Caco-2 (cell line): Measurements from ENCODE around the gene NRCAM. TPM values are rescaled to one million over a fixed set of nuclear protein-coding genes. Genes with fewer than 3 reads are reported as not detected.

Source experiments
- BruUV-seq: library from RNA; stranded (reverse); fragments of 400-500 nt; replicated peaks from 2 replicates; lab custom pipeline; 2021; lab: Mats Ljungman, UMichigan
- CTCF ChIA-PET: fragments of 300-600 bp; sonication (Branson Sonifier 250); formaldehyde crosslinking; loops from one replicate; lab custom pipeline; 2022; ENCODE audit warnings: antibody characterized with exemption; lab: Charles Lee
- POLR2A ChIA-PET: fragments of 300-600 bp; sonication (Branson Sonifier 250); formaldehyde crosslinking; loops from one replicate; lab custom pipeline; 2022; ENCODE audit warnings: antibody characterized with exemption; lab: Charles Lee
- DNase-seq, 2 experiments: peaks; one replicate each; pipeline versions ENCODE4 v3.0.0 to v3.0.0-alpha.2; 2020 to 2022
- H3K27me3 ChIP-seq: replicated peaks from 2 replicates; pipeline ENCODE4 v1.6.0; 2011; ENCODE audit warnings: low read length; ENCODE audit not compliant: control insufficient read depth, insufficient read depth
- H3K36me3 ChIP-seq: 2 replicates; pipeline ENCODE4 v1.5.1; 2011; ENCODE audit warnings: low read length; ENCODE audit not compliant: control insufficient read depth, insufficient read depth
- H3K4me1 ChIP-seq: fragments of 250-450 bp; sonication (Bioruptor Pico); 2 replicates; pipeline ENCODE4 v1.5.1; 2020; ENCODE audit warnings: mild to moderate bottlenecking
- H3K4me3 ChIP-seq: 2 replicates; pipeline ENCODE4 v1.5.1; 2011; ENCODE audit warnings: low read depth, mild to moderate bottlenecking, control low read depth, low read length
- H3K9me3 ChIP-seq: fragments of 250-450 bp; sonication (Bioruptor Pico); 2 replicates; pipeline ENCODE4 v1.5.1; 2020; ENCODE audit warnings: mild to moderate bottlenecking, moderate library complexity
- H3K27ac Mint-ChIP-seq: one replicate; pipeline ENCODE4 v1.8.0; 2022; ENCODE audit warnings: mixed read lengths; ENCODE audit not compliant: unreplicated experiment
- H3K27me3 Mint-ChIP-seq: one replicate; pipeline ENCODE4 v1.8.0; 2022; ENCODE audit warnings: mixed read lengths; ENCODE audit not compliant: insufficient read depth, unreplicated experiment
- H3K36me3 Mint-ChIP-seq: one replicate; pipeline ENCODE4 v1.8.0; 2022; ENCODE audit warnings: mild to moderate bottlenecking, mixed read lengths; ENCODE audit not compliant: insufficient read depth, unreplicated experiment
- H3K4me1 Mint-ChIP-seq: one replicate; pipeline ENCODE4 v1.8.0; 2022; ENCODE audit warnings: low read depth, mixed read lengths; ENCODE audit not compliant: unreplicated experiment
- H3K4me3 Mint-ChIP-seq: one replicate; pipeline ENCODE4 v1.8.0; 2022; ENCODE audit warnings: mild to moderate bottlenecking, moderate library complexity, mixed read lengths; ENCODE audit not compliant: unreplicated experiment
- H3K9me3 Mint-ChIP-seq: one replicate; pipeline ENCODE4 v1.8.0; 2022; ENCODE audit warnings: mixed read lengths; ENCODE audit not compliant: unreplicated experiment
- CTCF ChIP-seq, 2 experiments: fragments of 200-600 bp in 1 of 2; IDR thresholded peaks; 1 replicate in 1 of 2; 2 replicates in 1 of 2; pipeline versions ENCODE4 v1.5.1 to v1.8.0; 2011 to 2022; ENCODE audit warnings: antibody characterized with exemption in 1 of 2, control low read depth in 1 of 2, inconsistent platforms in 1 of 2, low read depth in 1 of 2, low read length in 1 of 2, mild to moderate bottlenecking in 1 of 2, moderate library complexity in 1 of 2; ENCODE audit not compliant: insufficient read depth in 1 of 2, severe bottlenecking in 1 of 2, unreplicated experiment in 1 of 2
- intact Hi-C: fragments of 100-400 bp; cut with micrococcal nuclease; formaldehyde crosslinking; loops from one replicate; pipeline ENCODE4 v1.10.0; 2022; ENCODE audit not compliant: unreplicated experiment
- total RNA-seq: library from RNA; stranded (reverse); gene quantifications from 2 replicates; pipeline ENCODE4 v1.2.3, GENCODE V29; 2022

The NRCAM gene
- total RNA-seq, 1 experiment from 2014 or later, result 96.2 TPM

- Histone ChIP-seq H3K9me3 (no peaks in the 10 kb centered on the region), H3K4me1 (peaks cover 38% of the 10 kb centered on the region), H3K4me3 (no peak overlapping the region), H3K27me3 (no peaks in the 10 kb centered on the region), H3K36me3 (no peaks in the 10 kb centered on the region)
- no peak for DNase-seq
- POLR2A ChIA-PET, result no interaction called here
- Mint-ChIP-seq H3K27ac (no peak overlapping the region), H3K27me3 (no peaks in the 10 kb centered on the region), H3K4me1 (peaks cover 29% of the 10 kb centered on the region), H3K4me3 (no peak overlapping the region), H3K9me3 (no peaks in the 10 kb centered on the region), H3K36me3 (peaks cover 14% of the 10 kb centered on the region)
- intact Hi-C loops, result loop anchor here (5.0 kb wide), 2 partner anchors 46 to 71 kb away; no protein-coding TSS in a partner anchor
- CTCF ChIA-PET, result no interaction called here
- no peak for TF ChIP-seq CTCF (IDR thresholded peaks at IDR 0.05; ENCODE audit: insufficient read depth in 1 of 2, low read depth in 1 of 2, low read length in 1 of 2, severe bottlenecking in 1 of 2, unreplicated experiment in 1 of 2)
- BruUV-seq, result no TSS peak
Observed at GRCh38 chr7:108293149-108293612, 163.1 kb downstream of the NRCAM start.

GRCh38 chr7:108292541-108292940 lies 163.7 kb downstream of the NRCAM start:
- Histone ChIP-seq H3K36me3 (no peaks in the 10 kb centered on the region), H3K4me3 (no peak overlapping the region), H3K9me3 (no peaks in the 10 kb centered on the region), H3K4me1 (peaks cover 38% of the 10 kb centered on the region), H3K27me3 (no peaks in the 10 kb centered on the region)
- POLR2A ChIA-PET, result no interaction called here
- no peak overlapping the region for H3K27ac Mint-ChIP-seq
- H3K4me1 Mint-ChIP-seq, result peaks cover 24% of the 10 kb centered on the region
- no peak overlapping the region for H3K4me3 Mint-ChIP-seq
- TF ChIP-seq CTCF (IDR thresholded peaks at IDR 0.05; ENCODE audit: insufficient read depth in 1 of 2, low read depth in 1 of 2, low read length in 1 of 2, severe bottlenecking in 1 of 2, unreplicated experiment in 1 of 2), result no peak
- no peak for DNase-seq
- intact Hi-C loops, result loop anchor here (5.0 kb wide), 2 partner anchors 45 to 70 kb away; no protein-coding TSS in a partner anchor
- CTCF ChIA-PET, result interaction anchor here (0.6 kb wide), 1 partner anchor 1250 kb away, joined by 3 read pairs; no protein-coding TSS in a partner anchor
- peaks cover 9% of the 10 kb centered on the region for H3K36me3 Mint-ChIP-seq
- H3K9me3 Mint-ChIP-seq, result no peaks in the 10 kb centered on the region
- H3K27me3 Mint-ChIP-seq, result no peaks in the 10 kb centered on the region
- no TSS peak for BruUV-seq

DNA sequence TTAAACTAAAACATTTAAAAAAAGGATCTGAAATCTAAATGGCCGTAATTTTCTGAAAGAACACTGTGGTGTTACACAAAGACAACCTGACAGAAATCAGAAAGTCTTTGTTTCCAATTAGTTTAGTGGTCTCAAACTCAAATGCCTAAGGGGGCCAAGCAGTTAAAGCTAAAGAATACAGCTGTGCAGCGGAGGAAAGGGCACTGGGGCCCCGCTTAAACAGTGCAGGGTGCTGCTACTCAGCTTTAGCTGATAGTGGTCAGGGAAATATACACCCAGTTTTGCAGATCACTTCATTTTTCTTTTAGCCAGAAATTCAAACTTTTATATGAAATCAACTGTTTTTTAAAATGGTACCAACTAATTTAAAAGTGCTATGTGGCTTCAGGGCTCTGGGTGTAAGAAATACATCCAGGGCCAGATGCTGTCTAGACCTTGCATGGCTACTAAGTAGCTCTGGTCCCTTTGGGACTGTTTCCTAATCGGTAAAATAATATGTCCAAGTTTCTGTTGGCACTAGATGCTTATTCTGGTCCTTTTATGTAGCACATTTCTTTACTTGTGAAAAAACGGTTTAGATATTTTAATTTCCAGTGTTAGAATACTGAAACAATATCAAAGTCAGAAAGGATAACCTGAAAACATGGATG lies 164.3 kb downstream of the NRCAM start:
- H3K27me3 ChIP-seq, result no peaks in the 10 kb centered on the region
- no peak for DNase-seq
- peaks cover 22% of the 10 kb centered on the region for H3K4me1 Mint-ChIP-seq
- no peak for TF ChIP-seq CTCF (IDR thresholded peaks at IDR 0.05; ENCODE audit: insufficient read depth in 1 of 2, low read depth in 1 of 2, low read length in 1 of 2, severe bottlenecking in 1 of 2, unreplicated experiment in 1 of 2)
- BruUV-seq, result no TSS peak
- H3K27ac Mint-ChIP-seq, result peak overlapping the region; percentile 12
- peaks cover 9% of the 10 kb centered on the region for H3K36me3 Mint-ChIP-seq
- intact Hi-C loops, result loop anchor here (5.0 kb wide), 2 partner anchors 45 to 70 kb away; no protein-coding TSS in a partner anchor
- H3K27me3 Mint-ChIP-seq, result no peaks in the 10 kb centered on the region
- no peaks in the 10 kb centered on the region for H3K9me3 Mint-ChIP-seq
- H3K9me3 ChIP-seq, result no peaks in the 10 kb centered on the region
- H3K4me1 ChIP-seq, result peaks cover 38% of the 10 kb centered on the region
- POLR2A ChIA-PET, result no interaction called here
- H3K4me3 Mint-ChIP-seq, result no peak overlapping the region
- CTCF ChIA-PET, result interaction anchor here (0.6 kb wide), 1 partner anchor 1249 kb away, joined by 3 read pairs; no protein-coding TSS in a partner anchor
- no peak overlapping the region for H3K4me3 ChIP-seq
- no peaks in the 10 kb centered on the region for H3K36me3 ChIP-seq
